GM19193 (cell line): ENCODE results near the gene ELMO1.

ENCODE experiments used
- POLR2A ChIP-seq: IDR thresholded peaks from 4 replicates; pipeline ENCODE4 v1.6.1; 2011; ENCODE audit not compliant: insufficient read depth, insufficient read length; ENCODE audit errors: extremely low read depth

ELMO1 gene

DNA sequence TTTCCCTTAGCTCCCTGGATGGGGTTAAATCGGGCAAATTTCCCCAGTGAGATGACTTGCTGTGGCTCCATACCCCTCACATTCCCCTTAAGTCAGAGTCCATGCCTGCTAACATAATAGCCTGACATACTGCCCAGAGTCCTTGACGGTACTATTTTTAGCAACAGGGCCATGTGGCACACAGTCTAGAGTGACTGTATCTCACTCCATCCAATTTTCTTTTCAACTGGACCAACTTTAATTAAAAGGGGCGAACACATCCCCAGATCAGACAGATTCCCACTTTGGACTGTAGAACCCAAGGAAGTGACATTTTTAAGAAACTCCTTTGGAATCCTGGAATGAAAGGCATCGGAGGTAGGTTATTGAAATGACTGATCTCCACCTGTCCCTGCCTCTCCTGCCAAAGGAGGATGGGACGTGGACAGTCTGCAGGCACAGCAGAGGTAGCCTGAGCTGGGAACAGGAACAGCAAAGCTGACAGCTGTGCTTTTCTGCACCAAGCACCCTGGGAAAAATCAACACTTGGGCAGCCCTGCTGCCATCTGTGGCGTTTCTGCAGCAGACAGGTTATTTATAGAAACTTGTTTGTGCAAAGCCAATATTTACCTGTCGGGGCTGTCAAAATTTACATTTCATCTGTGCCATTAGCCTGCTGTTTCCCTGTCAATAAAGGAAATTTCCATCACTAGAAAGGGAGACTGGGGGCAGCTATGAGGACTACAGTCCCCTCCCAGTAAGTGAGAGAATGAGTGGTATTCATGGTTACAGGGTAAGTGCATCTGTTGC lies 502.9 kb downstream of the ELMO1 start:
- no peak for TF ChIP-seq POLR2A

DNA sequence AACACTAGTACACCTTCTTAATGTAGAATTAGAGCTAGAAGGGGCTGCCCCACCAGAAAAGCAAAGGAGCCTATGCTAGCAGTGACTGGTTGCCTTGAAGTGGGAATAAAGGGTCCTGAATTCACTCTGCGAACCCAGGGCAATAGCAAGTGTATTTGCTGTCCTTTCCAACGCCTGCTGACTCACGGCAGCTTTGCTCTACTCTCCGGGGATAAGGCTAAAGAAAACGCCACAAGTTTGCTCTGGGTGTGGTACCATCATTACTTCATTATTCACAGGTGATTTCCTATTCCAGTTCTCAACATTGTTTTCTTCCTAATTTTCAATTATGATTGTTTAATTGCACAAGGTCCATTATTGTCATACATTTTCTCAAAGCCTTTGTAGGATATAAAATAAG lies 503.8 kb downstream of the ELMO1 start:
- TF ChIP-seq POLR2A: no peak

DNA sequence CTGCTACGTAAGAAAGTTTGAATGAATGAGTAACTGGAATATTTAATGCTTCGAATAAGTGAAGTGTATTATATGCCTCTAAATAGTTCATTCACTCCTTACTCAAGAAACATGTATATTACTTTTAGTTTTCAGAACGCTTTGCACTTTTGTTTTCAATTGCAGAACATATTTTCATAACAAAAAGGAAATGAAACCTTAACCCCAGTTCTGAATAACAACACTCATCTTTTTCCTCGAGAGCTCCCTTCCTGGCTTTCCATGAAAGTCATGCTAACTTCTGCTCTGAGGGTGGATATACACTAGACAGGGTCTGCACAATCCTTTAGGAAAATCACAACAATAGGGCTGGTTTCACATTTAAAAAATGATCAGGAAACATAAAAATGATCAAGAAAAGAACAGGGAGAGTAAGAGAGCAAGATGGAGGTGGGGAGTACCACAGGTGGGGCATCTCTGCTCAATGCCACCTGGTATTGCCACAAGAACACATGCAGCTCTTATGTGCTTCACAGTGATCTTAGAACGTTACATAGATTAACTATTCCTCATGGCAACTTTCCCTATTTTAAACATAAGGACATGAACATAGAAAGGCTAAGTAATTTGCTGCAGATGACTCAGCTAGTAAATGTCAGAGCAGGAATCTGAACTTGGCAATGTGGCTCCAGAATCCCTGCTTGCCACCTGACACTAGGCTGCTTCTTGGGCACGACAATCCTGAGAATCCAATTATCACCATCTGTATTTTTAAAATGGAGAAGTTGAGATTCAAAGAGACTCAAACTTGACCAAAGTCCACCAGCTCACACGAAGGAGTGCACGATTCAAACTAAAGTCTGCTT lies 504.9 kb downstream of the ELMO1 start:
- no peak for TF ChIP-seq POLR2A

DNA sequence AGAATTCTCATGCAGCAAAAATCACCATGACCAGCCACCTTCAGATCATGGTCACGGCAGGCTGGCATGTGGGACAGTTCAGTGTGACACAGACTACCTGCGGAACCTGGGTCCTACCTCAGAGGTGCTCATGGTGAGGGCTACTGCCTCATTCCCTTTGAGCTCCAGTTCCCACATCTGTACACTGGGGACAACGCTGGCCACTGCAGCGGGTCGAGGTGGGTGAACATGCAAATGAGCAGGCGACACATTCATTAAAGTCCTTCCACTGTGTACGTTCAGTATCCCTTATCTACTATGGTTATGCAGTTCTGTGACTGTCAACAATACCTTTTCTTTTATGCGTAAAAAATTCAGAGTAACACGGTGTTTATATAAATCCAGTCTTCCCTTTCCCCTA lies 505.7 kb downstream of the ELMO1 start:
- TF ChIP-seq POLR2A: no peak

DNA sequence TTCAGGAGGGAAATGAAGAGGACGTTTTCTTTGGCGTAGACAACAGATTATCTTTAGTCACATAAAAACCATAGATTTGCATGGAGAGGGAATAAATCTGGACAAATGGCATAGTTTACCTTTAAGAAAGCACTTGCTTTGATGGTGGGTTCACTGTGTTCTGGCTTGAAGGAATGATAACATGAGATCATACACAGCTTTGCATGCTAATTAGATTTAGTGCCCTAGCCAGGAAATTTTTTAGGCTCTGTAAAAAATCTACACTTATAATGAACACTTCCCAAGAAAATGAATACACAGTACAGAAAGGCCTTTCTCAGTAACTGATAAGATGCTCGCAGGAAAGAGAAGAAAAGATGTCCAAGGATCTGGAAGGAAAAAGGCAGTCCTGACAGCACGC lies 506.1 kb downstream of the ELMO1 start:
- TF ChIP-seq POLR2A: no peak

DNA sequence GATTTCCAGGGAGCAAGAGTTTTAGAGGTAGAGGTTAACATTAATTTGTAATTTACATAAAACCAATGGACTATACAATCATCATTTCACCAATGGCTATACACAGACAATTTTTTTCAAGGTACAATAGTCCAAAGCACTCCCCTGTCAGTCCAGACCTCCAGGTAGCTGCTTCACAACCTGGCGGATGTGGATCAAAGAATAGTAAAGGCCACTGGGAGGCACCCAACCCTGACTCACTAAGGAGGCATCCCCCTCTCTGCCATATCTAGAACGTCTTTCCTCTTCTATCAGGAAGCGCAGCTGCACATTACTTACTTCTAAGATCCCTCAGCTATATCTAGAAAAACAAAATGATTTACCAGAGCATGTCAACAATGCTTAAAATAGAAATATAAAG lies 506.6 kb downstream of the ELMO1 start:
- no peak for TF ChIP-seq POLR2A

DNA sequence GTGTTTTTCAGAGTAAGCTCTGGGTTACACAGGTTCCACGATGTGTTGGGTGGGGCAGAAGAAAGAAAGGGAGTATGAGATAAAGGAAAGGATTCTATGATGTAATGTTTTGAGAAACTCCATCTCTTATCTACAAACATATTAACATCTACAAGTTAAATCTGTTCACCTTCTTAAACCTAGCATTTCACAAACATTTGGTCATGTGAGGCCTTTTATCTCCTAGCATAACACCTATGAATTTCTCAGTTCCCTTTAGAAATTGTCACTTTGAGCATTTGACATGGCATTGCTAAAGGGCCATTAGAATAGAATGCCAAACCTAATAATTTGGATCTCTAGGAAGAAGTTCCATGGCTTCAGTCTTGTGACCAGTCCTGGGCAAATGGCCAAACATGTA lies 507.3 kb downstream of the ELMO1 start:
- no peak for TF ChIP-seq POLR2A

DNA sequence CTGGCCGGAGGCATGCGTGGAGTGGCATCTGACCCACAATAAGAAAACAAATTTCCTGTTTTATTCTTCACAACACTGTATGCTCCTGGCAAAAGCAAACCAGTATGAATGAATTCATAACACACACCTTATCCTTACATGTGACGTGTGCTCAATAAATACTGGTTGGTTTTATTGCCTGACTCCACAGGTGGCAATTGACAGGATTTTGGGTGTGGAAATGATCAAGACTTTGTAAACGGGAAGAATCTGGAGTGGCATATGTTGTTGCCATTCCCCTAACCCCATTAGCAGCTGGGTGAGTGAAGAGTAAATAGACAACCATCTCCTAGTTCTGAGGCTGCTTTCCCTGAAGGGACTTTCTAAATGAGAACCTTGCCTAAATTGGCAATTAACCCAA lies 508.8 kb downstream of the ELMO1 start:
- TF ChIP-seq POLR2A: no peak

DNA sequence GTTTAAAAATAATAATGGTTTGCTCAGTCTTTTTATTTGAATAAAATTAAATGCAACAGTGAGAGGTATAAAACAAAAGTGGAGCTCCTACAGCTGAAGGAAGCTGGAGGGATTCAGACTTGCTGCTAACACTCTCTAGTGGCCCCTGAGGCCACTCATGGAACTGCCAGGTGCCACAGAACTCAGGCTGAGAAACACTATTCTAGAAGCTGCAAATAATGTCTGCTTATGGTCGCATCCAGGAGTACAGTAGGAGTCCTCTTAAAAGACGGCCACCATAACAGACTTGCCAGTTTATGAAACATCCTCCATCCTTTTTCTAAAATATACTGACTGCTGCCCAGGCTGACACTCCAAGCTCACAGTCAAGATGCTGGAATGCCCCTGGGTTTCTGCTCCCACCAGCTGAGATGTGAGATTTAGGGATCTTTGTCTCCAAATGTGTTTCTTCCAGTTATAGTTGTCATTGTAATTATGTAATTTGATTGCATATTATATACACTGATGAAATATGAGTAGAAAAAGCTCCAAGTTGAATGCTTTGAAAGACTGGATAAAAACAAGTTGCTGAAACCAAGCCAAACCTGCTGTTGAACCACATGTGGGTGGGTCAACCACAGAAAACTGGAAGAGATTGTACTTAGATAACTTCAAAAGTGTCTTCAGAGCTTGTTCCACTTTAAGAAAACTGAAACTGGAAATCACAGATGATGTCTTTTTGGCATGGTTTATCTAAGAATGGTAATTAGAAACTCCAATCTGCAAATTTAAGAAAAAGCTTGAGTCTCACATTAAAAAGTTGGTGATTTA lies 510.7 kb downstream of the ELMO1 start:
- TF ChIP-seq POLR2A: no peak

DNA sequence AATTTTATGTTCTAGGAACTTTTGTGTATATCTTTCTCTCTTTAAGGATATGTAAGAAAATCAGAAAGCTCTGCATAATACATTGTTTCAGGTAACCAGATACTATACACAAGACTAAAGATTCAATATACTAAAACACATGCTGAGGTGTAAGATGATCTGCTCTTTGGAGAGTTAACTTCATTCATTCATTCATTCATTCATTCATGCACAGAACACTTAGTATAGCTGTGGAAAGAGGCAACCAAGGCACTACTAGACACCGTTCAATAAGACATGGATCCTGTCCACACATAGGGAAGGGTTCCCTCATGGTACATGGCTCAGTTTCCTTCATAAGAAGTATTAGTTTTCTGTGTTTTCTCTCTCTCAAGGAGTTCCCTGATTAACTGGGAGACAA lies 516.8 kb downstream of the ELMO1 start:
- TF ChIP-seq POLR2A: no peak

DNA sequence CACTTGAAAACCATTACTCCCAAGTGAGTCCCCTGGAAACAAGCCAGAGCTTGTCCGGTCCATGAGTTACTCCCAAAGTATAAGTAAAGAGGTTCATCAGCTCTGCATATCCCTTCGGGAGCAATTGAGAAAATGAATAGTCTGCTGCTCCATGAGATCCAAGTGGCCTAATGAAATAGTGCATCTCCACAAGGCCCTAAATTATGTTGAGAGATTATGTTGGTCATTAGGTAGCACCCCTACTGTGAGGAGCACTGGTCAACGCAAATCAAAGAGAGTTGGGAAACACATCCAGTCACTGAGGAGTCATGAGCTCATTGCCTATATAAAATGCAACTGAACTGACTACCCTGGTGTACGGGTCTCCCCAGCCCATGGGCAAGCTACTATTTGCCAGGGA lies 518.9 kb downstream of the ELMO1 start:
- TF ChIP-seq POLR2A: no peak

DNA sequence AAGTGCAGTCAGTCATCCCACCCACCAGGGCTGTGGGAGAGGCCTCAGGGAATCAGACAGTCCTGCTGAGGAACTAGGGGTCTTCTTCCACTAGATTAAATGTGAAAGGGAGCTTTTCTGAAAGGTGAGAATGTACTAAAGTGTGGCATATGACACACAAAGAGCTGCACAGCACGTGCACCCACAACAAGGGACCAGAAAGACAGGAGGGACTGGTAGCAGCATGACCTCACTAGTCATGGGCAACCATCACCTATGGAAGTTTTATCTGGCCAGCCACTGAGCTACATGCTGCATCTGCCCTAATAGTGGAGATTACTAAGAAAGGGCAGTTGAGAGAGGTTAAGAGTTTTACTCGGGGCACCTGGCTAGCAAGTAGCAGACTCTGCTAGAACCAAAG lies 519.9 kb downstream of the ELMO1 start:
- TF ChIP-seq POLR2A: no peak

DNA sequence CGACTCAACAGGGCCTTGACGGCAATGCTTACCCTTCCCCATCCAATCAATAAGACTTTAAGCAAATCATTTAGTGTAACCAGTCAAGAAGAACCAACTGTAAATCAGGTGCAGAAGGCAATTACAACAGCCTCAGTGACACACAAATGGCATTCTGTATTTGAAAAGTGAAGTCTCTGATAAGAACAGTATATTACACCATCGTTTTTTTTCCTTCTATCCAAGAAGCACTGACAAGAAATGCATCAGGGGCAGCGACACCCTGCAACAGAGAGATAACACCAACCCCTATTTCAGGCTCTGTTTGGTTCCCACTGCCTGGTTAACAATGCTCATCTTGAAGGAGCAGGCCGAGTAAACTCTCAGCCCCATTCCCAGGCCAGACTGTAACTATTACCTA lies 520.4 kb downstream of the ELMO1 start:
- TF ChIP-seq POLR2A: no peak

DNA sequence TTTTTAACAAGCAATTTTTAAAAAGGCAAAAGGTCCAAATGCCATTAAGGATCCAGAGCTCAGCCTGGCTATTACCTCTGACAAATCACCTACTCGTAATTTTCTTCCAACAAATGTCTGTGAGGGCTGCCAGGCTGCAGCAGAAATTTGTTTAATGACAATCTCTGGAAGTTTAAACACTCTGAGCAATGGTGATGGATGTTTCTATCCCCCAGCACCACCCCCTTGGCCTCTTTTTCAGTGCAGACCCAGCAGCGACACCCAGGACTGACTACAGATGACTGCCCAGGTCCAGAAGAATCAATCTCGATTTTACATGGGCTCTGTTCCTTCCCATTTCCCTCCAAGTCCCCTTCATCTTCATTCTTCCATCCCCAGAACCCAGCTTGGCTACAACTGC lies 523.0 kb downstream of the ELMO1 start:
- no peak for TF ChIP-seq POLR2A

DNA sequence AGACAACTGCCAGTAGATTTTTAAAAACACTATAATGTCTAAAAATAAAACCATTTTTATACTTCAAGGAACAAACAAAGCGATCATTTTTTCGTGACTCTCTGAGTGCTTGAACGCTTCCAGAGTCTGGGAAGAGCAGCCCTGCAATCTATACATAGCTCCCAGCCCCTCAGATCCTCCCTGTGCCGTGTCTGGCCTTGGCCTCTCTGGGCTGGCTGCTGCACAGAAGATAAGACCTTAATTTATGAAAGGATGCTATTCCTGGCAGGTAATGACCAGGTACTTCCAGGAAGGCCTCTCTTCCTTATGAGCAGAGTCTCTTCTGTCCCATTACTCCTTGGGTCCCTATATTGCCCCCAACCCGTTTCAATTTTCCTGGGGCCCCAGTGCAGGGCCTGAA lies 523.5 kb downstream of the ELMO1 start:
- TF ChIP-seq POLR2A: no peak
